ENCODE measurements around the gene SULT1B1.
A peak's percentile ranks its signal among the peaks of the same experiment; 100 is the strongest.

SULT1B1 gene

DNA sequence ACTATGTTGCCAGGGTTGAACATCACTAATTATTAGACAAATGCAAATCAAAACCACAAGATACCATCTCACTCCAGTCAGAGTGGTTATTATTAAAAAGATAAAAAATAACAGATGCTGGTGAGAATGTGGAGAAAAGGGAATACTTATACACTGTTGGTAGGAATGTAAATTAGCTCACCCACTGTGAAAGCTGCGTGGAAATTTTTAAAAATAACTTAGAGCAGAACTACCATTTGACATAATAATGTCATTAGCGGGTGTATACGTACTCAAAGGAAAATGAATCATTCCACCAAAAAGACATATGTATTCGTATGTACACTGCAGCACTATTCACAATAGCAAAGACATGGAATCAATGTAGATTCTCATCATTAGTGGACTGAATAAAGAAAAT lies 58.7 kb downstream of the SULT1B1 start:
- no peak overlapping the region for H3K4me3 ChIP-seq (ENCODE audit: low read depth, low read length)
- DNase-seq (ENCODE audit: low read depth, low spot score), result no peak
- TF ChIP-seq, protein P1, sequence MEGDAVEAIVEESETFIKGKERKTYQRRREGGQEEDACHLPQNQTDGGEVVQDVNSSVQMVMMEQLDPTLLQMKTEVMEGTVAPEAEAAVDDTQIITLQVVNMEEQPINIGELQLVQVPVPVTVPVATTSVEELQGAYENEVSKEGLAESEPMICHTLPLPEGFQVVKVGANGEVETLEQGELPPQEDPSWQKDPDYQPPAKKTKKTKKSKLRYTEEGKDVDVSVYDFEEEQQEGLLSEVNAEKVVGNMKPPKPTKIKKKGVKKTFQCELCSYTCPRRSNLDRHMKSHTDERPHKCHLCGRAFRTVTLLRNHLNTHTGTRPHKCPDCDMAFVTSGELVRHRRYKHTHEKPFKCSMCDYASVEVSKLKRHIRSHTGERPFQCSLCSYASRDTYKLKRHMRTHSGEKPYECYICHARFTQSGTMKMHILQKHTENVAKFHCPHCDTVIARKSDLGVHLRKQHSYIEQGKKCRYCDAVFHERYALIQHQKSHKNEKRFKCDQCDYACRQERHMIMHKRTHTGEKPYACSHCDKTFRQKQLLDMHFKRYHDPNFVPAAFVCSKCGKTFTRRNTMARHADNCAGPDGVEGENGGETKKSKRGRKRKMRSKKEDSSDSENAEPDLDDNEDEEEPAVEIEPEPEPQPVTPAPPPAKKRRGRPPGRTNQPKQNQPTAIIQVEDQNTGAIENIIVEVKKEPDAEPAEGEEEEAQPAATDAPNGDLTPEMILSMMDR (IDR thresholded peaks at IDR 0.05; ENCODE audit: low read depth, low read length), result no peak
- in situ Hi-C loops (cut with HindIII; ENCODE audit: low sequenced_read_pairs), result no loop called here

DNA sequence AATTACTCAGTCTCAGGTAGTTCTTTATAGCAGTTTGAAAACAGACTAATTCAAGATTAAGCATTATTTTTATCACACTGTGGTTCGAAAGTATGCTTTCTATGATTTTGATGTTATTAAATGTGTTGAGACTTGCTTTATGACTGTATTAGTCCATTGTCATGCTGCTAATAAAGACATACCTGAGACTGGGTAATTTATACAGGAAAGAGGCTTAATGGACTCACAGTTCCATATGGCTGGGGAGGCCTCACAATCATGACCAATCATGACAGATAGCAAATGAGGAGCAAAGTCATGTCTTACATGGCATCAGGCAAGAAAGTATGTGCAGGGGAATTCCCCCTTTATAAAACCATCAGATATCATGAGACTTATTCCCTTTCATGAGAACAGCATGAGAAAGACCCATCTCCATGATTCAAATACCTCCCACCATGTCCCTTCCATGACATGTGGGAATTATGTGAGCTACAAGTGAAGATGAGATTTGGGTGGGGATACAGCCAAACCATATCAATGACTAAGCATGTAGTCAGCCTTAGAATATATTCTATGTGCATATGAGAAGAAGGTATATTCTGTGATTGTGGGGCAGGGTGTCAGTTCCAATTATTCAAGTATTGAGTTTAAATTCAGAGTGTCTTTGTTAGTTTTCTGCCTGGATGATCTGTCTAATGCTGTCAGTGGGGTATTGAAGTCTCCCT lies 62.7 kb downstream of the SULT1B1 start:
- in situ Hi-C loops (cut with HindIII; ENCODE audit: low sequenced_read_pairs), result no loop called here
- no peak overlapping the region for H3K4me3 ChIP-seq (ENCODE audit: low read depth, low read length)
- TF ChIP-seq, protein P1 (IDR thresholded peaks at IDR 0.05; ENCODE audit: low read depth, low read length), result no peak
- no peak for DNase-seq (ENCODE audit: low read depth, low spot score)

DNA sequence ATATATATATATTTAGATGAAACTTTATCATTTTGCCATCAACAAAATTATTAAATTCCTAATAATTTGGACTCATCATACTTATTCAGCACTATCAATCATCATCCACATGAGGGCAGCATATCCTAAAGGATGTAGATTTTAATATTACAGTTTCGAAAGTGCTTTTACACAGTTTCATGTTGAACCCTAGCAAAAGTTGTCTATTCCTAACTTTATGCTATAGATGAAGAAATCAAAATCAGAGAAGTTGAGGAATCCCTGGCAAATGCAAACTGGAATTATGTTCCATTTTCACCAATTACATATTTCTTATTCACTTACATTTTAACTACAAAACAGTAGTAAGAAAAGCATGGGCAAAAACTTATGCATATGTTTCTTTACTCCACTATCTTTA lies 70.8 kb downstream of the SULT1B1 start:
- TF ChIP-seq, protein P1 (IDR thresholded peaks at IDR 0.05; ENCODE audit: low read depth, low read length), result peak; percentile 53
- peak; percentile 57 for DNase-seq (ENCODE audit: low read depth, low spot score)
- no peak overlapping the region for H3K4me3 ChIP-seq (ENCODE audit: low read depth, low read length)
- in situ Hi-C loops (cut with HindIII; ENCODE audit: low sequenced_read_pairs), result no loop called here

DNA sequence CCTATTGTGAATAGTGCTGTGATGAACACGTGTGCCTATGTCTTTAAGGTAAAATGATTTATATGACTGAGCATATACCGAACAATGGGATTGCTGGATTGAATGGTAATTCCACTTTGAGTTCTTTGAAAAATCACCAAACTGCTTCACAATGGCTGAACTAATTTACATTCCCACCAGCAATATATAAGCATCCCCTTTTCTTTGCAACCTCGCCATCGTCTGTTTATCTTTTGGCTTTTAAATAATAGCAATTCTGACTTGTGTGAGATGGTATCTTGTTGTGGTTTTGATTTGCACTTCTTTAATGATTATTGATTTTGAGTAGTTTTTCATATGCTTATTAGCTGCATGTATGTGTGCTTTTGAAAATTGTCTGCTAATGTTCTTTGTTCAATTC lies 75.6 kb downstream of the SULT1B1 start:
- no peak overlapping the region for H3K4me3 ChIP-seq (ENCODE audit: low read depth, low read length)
- TF ChIP-seq, protein P1 (IDR thresholded peaks at IDR 0.05; ENCODE audit: low read depth, low read length), result no peak
- DNase-seq (ENCODE audit: low read depth, low spot score), result no peak
- in situ Hi-C loops (cut with HindIII; ENCODE audit: low sequenced_read_pairs), result no loop called here

Measured in astrocyte of the spinal cord (primary cell).